Stomach (tissue), 4 donors: ENCODE data around the gene PSMD3.

Source experiments
- CTCF ChIP-seq, 7 experiments: fragments of 450-650 bp in 4 of 7; fragments of 200-600 bp in 3 of 7; sonication (generic) in 3 of 7; IDR thresholded peaks; one replicate each; pipeline ENCODE4 v1.5.1; 2016 to 2019; ENCODE audit warnings: antibody characterized with exemption in 7 of 7, control low read depth in 2 of 7, mild to moderate bottlenecking in 1 of 7
- POLR2A ChIP-seq, 4 donors: fragments of 450-650 bp; IDR thresholded peaks; one replicate each; pipeline ENCODE4 v1.6.1; 2016; ENCODE audit warnings: antibody characterized with exemption in 4 of 4, control low read depth in 2 of 4, mild to moderate bottlenecking in 1 of 4, moderate library complexity in 1 of 4
- POLR2AphosphoS5 ChIP-seq, 3 donors: sonication (generic); formaldehyde crosslinking; IDR thresholded peaks; one replicate each; pipeline ENCODE4 v1.6.1; 2016; ENCODE audit warnings: antibody characterized with exemption in 3 of 3

- no peak for TF ChIP-seq CTCF (IDR thresholded peaks at IDR 0.05)
- TF ChIP-seq POLR2A (IDR thresholded peaks at IDR 0.05), result no peak
- TF ChIP-seq POLR2AphosphoS5 (IDR thresholded peaks at IDR 0.05), result no peak
These were observed 36.9 kb downstream of the PSMD3 start for GRCh38 chr17:40017422-40018080.
